ENCODE data around the gene FBXO46.

- TF ChIP-seq, protein P1, sequence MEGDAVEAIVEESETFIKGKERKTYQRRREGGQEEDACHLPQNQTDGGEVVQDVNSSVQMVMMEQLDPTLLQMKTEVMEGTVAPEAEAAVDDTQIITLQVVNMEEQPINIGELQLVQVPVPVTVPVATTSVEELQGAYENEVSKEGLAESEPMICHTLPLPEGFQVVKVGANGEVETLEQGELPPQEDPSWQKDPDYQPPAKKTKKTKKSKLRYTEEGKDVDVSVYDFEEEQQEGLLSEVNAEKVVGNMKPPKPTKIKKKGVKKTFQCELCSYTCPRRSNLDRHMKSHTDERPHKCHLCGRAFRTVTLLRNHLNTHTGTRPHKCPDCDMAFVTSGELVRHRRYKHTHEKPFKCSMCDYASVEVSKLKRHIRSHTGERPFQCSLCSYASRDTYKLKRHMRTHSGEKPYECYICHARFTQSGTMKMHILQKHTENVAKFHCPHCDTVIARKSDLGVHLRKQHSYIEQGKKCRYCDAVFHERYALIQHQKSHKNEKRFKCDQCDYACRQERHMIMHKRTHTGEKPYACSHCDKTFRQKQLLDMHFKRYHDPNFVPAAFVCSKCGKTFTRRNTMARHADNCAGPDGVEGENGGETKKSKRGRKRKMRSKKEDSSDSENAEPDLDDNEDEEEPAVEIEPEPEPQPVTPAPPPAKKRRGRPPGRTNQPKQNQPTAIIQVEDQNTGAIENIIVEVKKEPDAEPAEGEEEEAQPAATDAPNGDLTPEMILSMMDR (IDR thresholded peaks at IDR 0.05), result no peak
- TF ChIP-seq EZH2 (IDR thresholded peaks at IDR 0.05; ENCODE audit: borderline replicate concordance, insufficient read depth, low read depth, low read length, poor library complexity, severe bottlenecking), result no peak
Observed at GRCh38 chr19:45668342-45668871, 62.3 kb downstream of the FBXO46 start.
